SK-N-MC (cell line): Measurements from ENCODE around the gene WDFY4.

ENCODE experiments used
- EZH2 ChIP-seq: fragments of 200-600 bp; sonication (generic); IDR thresholded peaks from one replicate; pipeline ENCODE4 v1.6.1; 2017; ENCODE audit warnings: antibody characterized with exemption
- FOXP2 ChIP-seq: optimal IDR thresholded peaks from 2 replicates; pipeline ENCODE3; 2011; ENCODE audit warnings: mild to moderate bottlenecking, moderate library complexity; ENCODE audit not compliant: insufficient read depth; ENCODE audit errors: extremely low read length, control extremely low read depth
- POLR2AphosphoS5 ChIP-seq: IDR thresholded peaks from 2 replicates; pipeline ENCODE4 v1.6.1; 2012; ENCODE audit warnings: mild to moderate bottlenecking, low read depth, low read length, borderline replicate concordance

- TF ChIP-seq POLR2AphosphoS5, result no peak
- TF ChIP-seq EZH2, result no peak
- TF ChIP-seq FOXP2, result no peak
Observed at GRCh38 chr10:48807791-48808470, 123.3 kb downstream of the WDFY4 start.
